GM18498 (cell line): ENCODE results near the gene ART4.

Experiments used
- ATAC-seq: cut with Tn5 transposase; IDR thresholded peaks from one replicate; pipeline ENCODE4 v1.9.1; 2021; ENCODE audit warnings: mild to moderate bottlenecking, moderate library complexity; ENCODE audit not compliant: unreplicated experiment

Gene ART4

DNA sequence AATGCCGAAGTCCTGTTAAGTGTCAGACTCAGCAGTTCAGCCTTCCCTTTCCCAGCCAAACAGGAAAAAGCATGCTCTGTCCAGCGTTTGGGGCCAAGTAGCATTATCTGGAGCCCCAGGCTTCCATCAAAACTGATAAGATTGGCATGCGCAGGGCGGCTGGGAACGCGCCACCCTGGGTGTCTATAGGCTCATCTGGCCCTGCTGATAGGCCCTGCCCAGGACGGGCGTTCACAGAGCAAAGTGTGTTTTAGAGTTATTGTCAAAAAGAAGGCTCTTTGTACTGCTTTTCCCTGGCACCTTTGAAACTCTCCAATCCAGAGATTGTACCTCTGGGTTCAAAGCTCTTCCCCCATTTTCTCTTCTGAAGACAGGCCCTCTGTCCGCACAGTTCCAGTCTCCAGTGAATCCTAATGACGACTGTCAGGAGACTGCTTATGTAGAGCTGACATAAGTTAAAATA is at the start of gene ART4:
ART4 (minus strand) TSS at position 102 of the 463 bp plus-strand sequence. CDS start 413 bp downstream, outside the sequence.
- ATAC-seq = no peak

DNA sequence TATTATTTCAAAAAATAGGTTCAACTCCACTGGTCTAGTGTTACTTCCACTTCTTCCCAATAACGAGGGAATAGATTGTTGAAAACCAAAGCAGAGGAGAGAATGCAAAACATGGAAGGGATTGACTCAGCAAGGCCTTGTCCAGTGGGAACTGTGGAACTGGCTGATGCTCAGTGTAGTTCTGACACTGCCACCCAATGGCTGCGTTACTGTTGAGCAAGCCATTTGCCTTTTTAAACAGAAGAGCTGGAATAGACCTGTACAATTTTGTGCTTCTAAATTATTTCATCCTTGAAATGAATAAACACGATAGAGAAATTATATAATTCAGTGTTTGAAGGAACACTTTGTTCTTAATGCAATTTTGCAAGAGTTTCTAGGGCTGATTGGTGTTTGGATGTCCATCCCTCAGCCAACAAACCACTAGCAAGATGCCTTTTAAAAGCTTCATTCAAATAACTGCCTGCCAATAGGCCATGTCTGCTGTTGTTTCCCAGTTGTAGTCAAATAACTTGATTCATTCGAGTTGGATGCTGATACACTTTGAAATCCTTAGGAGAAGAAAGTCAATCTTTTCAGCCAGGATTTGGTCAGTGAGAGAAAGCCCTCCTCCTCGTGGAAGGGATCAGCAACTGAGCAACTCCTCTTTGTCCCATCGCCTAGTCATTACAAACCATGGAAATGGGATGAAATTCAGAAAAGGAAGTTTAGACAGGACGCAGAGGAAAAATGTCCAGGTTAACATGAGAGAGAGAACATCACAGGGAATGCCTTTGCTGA is 49.6 kb upstream of the ART4 start:
- no peak for ATAC-seq

DNA sequence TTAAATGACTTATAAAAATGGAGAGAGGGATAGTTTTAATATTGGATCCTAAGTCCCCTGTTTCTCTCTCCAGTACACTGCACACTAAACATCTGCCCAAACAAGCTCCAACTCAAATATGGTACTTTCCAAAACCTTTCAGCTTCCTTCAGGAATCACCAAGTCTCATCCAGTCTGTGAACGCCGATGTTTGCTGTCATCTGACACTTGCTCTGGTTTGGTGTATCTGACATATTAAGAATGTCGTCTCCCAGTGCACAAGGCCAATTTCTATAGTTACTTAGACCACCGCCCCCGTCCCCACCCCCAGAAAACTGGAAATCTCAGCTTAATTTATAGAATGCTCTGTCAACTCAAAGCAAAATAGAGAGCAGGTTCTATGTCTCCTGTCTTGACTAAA is 47.4 kb upstream of the ART4 start:
- no peak for ATAC-seq

- no peak for ATAC-seq
Measured at GRCh38 chr12:14886271-14886670, 42.9 kb upstream of the ART4 start.

DNA sequence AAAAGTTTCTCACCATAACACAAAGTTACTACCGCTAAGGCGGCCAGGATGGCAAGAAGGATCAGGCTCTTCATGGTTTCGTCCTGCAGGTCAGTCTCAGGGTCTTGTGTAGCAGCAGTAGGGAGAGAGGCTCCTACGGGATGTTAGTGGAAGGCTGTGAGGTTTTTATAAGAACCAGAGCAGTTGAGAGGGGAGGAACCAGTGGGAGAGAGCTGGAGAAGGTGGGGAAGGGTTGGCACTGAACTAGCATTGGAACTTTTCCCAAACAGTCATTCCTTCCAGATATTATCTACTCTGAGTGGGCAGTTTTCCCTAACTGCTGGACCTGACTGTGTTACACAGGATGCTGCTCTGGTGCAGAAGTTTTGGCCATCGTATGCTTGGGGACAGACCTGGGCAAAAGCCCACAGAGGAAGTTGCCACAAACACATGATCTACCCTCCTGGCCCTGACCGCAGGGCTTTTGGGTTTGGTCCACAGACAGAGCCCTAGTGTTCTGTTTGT is 42.4 kb upstream of the ART4 start, which contains the start of gene MGP:
MGP (minus strand) TSS at position 137 of the 504 bp plus-strand sequence; CDS start at position 74, 63 bp downstream.
- ATAC-seq = no peak

DNA sequence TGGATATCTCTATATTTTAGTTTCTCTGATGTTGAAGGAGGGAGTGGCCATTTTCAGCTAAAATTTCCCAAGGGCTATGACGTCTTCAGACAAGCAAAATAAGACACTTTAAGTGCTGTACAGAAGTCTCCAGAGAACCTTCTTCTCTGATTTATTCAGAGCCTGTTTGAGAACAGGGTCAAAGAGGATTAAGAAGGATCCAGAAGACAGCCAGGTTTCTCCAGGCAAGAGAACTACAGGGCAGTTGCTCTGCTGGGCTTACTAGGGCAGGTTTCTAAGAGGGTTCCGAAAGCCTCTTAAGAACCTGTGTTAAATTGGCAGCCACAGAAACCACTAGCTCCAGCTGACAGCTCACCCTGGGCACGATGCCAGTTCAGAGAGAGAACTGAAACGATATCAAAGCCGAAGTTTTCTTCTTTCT is 41.1 kb upstream of the ART4 start:
- ATAC-seq = peak; percentile 98

- ATAC-seq = no peak
Measured at GRCh38 chr12:14883686-14884085, 40.4 kb upstream of the ART4 start.

- no peak for ATAC-seq
Measured at GRCh38 chr12:14880890-14881453, 37.6 kb upstream of the ART4 start.

DNA sequence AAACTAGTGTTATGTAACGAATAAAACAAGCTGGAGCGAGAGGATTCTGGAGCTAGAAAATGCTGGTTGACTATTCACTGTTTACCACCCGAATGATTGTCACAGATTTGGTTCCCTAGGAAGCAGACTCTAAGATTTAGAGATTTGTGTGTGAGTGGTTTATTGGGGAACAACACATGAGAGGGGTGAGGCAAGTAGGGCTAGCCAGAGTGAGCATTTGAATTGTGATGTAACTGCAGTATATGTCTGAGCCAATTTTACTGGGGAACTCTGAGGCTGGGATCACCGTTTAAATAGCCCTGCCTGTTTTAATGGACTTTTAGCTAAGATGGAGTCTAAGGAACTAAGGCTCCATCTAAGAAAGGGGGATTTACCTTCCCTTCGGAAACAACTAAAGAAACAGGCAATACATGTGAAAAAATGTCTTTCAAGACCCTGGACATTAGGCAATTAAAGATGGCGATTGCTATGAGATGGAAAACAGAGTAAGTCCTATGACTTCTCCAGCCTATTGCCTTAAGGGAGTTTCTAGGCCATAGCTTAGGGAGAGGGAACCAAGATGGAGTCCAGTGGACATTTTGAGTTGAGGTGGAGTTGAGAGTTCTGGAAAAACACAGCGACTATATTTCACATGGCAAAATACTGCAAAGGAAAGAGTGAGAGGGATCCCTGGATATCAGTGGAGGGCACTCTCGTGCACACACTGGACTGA is 36.1 kb upstream of the ART4 start:
- ATAC-seq = no peak

DNA sequence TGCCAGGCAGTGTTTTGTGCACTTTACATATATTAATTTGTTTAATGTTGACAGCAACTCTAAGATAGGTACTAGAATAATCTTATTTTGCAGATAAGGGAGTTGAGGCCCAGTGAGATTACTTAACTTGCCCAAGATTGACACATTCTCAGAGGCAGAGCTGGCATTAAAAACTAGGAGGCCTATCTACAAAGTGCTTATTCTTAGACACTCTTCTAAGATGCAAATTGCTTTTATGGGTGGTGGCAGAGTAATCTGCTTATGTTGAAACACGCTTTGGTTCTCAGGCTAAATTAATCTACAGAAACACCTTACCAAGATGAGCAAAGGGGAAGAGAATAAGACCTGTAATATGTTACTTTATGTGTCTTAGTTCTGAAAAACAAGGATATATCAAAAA is 35.2 kb upstream of the ART4 start:
- ATAC-seq = no peak

- no peak for ATAC-seq
Measured at GRCh38 chr12:14876833-14877232, 33.5 kb upstream of the ART4 start.

DNA sequence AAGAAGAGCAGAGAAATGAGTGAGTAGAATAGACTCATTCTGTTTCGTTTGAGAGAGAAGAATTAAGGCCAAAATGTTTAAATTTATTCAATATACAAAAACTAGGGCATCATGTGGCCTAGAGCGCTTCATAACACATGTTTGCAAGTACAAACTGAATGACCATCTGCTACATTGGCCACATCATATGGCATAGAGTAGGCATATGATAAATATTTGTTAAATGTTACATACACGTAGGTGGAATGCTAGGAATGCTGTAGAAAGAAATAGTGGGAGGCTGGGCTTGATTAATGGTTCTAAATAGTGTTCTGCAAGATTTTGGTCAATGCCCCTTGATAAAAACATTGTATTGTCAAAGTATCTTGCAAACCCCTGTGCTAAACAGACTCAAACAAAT is 31.6 kb upstream of the ART4 start:
- no peak for ATAC-seq

GRCh38 chr12:14873440-14874185 is 30.3 kb upstream of the ART4 start:
- no peak for ATAC-seq

DNA sequence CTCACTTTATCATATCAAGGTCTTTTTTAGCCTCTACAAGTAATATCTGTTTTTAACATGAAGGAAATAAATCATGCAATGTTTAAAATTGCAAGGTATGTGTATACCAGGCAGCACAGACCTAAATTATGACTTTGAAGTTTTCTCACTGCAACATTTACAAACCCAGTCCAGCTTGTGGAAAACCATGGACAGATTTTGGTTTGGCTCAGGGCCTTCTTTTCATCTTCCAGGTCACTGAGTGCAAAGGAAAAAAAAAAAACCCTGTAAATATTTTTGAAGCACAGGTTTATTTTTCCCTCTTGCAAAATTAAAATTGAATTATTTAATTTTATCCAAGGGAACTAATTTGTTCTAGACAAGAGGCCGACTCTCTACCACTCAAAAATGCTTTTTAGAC is 28.6 kb upstream of the ART4 start:
- no peak for ATAC-seq

DNA sequence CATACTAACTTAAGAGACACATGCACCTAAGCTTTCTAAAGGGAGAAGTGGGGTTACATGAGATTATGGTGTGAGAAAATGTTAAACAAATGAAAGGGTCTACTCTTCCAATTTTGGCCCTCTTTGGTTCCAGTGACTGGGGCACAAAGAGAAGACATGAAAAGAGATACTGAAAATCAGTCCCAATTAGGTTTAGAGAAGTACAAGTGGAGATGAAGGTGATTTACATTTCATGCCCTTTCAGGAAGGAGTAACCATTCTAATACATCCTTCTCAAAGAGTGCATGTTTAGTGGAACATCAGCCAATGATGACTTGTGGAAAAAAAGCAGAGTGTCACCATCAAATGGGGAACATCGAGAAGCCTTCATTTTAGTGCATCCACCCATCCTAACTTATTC is 27.9 kb upstream of the ART4 start:
- ATAC-seq = no peak

- no peak for ATAC-seq
Measured at GRCh38 chr12:14868916-14869506, 25.7 kb upstream of the ART4 start.

GRCh38 chr12:14860490-14860889 is 17.2 kb upstream of the ART4 start:
- no peak for ATAC-seq

GRCh38 chr12:14858513-14858912 is 15.2 kb upstream of the ART4 start:
- no peak for ATAC-seq

DNA sequence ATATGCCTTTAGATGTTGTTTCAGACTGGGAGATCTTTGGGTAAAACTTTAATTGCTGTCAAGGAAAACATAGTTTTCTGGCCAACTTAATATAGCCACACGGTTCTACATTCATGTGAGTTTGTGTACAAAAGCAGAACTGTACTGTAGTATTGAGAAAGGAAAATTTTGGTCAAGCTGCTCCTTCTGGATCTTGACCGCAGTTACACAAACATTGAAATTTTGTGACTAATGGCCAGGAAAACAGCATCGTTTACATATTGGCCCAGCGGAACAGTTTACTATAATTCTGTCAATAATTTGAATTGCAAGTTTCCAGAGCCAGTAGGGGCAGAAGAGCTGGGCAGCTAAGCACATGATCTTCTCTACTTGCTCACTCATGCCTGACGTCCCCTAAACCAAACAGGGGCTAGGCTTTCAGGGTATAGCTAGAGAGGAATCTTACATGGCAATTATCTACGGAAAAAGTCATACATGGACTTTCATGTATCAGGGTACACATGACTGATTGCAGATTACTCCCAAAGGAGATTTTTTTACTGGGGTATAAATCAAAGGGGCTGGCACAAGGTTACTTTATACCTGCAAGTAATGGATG is 11.4 kb upstream of the ART4 start:
- ATAC-seq = no peak

DNA sequence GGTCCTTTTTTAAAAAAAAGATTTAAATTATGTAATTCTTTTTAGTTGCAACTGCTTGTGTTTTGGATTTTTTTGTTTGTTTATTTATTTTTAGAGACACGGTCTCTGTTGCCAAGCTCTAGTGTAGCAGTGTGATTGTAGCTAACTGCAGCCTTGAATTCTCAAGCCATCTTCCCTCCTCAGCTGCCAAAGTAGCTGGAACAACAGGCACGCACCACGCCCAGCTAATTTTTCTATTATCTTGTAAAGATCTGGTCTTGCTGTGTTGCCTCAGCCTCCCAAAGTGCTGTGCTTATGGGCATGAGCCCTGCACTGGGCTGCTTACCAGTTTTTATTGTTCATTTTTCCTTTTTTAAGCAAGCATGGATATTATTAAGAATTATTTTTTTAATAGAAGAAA is 10.6 kb upstream of the ART4 start:
- ATAC-seq = no peak
